ENCODE measurements around the gene GPANK1. TPM values are rescaled to one million over a fixed set of nuclear protein-coding genes. Genes with fewer than 3 reads are reported as not detected.

The GPANK1 gene
- total RNA-seq, 1 donor from 2014 or later = 31.4 TPM

DNA sequence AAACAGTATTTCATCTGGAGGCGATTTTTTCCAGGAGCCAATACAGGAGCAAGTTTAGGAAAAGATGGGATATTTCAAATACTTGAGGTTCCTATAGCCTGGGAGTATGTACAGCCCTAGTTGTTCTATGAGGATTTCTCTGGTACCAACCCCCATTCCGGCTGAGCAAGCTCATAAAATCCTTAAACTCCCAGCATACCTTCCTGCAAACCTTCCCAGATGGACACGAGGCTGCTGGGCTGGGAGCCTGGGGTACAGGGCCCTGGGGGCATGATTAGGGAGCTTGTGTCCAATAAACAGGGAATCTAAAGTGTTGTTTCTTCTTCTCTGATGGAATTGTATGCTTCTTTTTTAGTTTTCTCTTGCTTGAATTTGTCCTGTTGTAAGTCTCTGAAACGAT, 42.8 kb downstream of the GPANK1 start:
- intact Hi-C loops (cut with micrococcal nuclease) = loop anchor here (2.0 kb wide), 1 partner anchor 205 kb away; the partner anchor contains the start of gene HSPA1B

DNA sequence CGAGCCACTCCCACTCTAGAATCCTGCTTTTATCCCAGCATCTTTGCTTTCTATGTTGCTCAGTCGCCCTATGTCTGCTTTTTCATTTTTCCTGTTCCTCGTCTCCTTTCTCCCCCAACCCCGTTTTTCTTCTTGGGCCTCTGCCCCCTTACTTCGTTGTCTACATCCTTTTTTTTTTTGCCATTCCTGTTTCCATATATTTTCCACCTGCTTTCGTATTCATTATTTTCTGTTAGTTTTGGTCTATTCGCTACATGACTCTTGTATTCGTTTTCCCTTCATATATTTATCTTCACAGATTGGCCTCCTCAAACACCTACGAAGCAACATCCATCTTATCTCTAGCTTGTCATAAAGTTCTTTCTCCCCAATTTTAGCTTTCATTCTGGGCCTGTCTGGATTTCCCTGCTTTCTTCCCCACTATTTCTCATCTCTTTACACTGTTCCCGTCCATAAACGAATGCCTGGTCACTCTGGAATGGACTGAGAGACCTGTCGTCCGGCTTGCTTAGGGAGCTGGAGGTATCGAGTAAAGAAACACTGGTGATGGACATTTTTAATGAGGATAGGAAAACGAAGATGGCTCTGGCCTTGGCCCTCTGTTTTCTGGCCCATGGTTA, 43.4 kb downstream of the GPANK1 start:
- intact Hi-C loops (cut with micrococcal nuclease) = loop anchor here (2.0 kb wide), 1 partner anchor 205 kb away; the partner anchor contains the start of gene HSPA1B

DNA sequence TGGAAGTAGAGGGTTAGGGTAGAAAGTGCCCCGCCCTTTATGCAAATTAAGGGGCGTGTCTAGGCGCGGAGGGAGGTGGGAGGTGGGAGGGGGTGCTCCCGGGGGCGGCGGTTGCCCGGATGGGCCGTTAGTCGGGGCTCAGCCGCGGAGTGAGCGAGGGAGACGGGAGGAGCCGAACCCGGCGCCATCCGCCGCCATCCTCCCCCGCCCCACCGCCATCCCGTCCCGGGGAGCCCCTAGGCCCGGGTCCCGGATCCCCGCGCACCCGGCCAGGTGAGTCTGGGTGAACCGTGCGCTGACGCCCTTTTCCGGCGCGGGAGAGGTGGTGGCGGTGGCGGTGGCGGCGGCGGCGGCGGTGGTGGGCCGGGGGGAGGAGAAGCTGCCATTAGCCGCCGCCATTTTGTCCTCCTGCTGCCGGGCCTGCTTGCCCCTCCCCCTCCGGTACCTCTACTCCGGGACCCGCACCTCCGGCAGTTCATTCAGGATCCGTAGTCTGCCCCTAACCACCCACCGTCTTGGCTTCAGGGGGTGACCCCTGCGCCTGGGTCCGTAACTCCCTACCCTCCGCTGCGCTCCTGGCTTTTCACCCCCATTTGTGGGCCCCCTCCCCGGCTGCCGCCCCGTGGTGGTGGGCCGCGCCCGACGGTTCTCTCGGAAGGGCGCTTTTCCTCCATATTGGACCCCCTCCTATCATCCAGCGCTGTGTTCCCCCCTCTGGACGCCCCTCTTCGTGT, 44.0 kb downstream of the GPANK1 start, which contains the start of gene PRRC2A:
Gene PRRC2A, plus strand, starts transcription at position 130 of the 734 bp plus-strand sequence. CDS start 2,075 bp downstream, outside the sequence.
- intact Hi-C loops (cut with micrococcal nuclease) = loop anchor here (1.0 to 2.0 kb wide), 7 partner anchors 32 to 242 kb away; partner anchors contain the start of genes BAG6, HSPA1B, NEU1 and NFKBIL1

DNA sequence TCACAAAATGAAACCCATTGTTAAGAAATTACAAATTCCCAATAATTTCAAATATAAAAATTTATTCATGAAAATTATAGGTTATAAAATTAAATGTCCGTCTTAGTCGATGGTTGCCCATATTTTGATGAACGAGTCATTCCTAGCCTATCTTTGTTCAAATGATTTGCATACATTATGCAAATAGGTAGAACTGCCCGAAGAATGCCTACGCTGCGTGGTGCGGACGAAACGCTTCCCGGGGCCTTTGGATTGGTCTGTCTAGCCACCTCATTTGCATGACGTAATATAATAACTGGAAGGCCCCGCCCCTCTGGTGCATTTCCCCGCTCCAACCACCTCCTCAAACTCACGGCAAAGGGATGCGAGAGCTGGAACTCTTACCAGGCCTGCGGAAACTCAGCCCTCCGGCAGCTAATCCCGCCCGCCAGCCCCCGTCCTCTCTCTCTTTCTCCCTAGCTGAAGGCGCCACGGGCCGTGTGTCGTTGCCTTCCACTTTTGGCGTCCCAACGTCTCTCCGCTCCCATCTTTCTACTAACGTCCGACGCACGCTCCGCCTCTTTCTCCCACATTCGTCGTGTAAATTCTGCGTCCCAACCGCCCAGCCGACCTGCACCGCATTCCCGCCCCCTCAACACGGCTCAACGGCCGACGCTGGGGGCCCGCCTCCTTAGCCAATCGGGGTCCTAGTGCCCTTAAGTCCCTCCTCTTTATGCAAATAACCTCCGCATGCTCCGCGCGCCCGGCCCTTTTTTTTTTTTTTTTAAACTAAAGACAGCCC, 44.8 kb downstream of the GPANK1 start:
- intact Hi-C loops (cut with micrococcal nuclease) = loop anchor here (1.0 to 2.0 kb wide), 7 partner anchors 32 to 242 kb away; partner anchors contain the start of genes BAG6, HSPA1B, NEU1 and NFKBIL1

DNA sequence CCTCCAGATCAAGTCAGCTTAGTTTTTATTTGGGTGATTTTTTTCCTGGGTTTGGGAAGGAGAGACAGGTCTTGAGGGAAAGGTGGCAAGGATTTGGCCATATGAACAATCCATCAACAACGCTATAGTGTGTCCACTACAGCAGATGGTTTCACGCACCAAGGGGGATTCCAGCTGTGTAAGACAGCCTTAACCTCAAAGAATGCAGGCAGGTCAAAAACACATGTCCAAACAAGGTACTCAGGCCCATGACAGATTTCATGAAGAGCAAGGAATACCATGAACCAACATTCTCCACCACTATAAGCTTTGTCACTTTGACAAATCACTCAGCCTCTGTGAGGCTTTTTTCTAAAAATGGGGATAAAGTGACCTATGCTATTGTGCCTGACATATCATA, 47.8 kb downstream of the GPANK1 start:
- intact Hi-C loops (cut with micrococcal nuclease) = no loop called here

DNA sequence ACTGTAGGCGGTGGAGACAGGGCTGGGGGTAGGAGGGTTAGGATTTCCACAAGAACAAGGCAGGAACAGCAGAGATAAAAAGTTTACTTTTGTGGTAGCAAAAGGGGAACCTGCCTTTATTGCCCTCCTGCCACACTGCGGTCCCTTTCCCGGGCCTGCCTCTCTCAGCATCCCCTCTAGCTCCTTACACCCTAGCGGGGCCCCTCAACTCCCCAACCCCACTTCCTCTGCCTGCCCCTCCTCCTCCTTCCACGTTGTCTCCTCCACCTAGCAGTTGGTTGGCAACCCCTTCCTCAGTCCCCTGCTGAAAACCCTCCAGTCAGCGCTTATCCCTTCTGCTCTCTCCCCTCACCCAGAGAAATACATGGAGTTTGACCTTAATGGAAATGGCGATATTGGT, 49.0 kb downstream of the GPANK1 start:
- intact Hi-C loops (cut with micrococcal nuclease) = no loop called here

DNA sequence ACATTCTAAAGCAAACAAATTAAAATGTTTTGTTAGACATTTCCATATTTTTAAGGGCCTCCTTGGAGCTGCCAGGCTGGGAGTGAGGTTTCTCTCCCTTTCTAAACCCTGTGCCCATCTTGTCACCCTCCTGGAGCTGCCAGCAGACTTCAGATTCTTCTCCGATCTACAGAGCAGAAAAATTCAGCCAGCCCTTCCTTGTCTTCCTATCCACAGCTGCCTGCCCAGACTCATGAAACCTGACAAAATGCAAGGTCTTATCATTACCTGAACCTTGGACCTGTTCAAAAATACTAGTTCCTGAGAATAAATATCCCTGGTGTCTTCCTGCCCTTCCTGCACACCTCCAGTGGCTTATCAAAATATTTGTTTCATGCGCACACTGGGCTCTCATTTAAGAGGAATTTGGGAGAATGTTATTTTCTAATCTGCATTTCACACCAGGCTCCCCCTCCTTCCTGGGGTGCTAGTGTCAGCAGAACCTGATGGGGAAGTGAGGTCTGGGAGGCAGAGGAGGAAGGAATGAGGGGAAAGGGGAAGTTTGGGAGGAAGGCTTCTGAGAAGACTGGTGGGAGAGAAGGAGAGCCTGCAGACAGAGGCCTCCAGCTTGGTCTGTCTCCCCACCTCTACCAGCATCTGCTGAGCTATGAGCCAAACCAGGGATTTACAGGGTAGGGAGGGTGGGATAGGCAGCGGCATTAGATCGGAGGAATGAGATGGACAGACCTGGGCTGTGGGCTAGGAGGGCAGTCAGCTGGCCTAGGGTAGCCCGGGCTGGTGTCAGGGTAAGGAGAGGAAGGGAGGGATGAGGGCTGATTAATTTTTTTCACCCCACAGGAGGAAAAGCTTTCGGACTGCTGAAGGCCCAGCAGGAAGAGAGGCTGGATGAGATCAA, 49.9 kb downstream of the GPANK1 start, which contains the start of gene AIF1:
Gene AIF1, plus strand, starts transcription at position 551 of the 895 bp plus-strand sequence. Its CDS starts 96 bp downstream, at position 647.
- intact Hi-C loops (cut with micrococcal nuclease) = no loop called here

DNA sequence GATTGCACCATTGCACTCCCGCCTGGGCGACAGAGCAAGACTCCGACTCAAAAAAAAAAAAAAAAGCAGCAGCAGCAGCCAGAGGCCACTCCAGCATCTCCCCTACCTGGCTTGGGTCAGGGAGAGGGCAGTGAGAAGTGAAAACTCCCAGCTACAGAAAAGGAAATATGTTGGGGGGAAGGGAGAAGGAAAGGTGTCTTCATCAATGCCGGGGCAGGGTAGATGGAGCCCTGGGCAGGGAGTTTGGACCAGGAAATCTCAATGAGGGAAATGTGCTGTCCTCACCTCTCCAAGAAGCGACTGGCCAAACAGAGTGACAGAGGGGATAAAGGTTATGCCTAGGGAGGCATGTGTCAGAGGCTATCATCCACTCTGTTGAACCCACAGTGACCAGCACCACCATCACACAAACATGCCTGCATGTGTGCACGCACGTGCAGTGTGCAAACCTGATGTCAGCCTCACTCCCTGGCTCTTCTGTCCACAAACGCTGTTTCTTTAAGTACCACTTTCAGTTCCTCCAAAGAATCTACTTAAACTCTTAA, 50.6 kb downstream of the GPANK1 start:
- intact Hi-C loops (cut with micrococcal nuclease) = no loop called here

Other genes starting within 250 kb of the GPANK1 start
- gene MICB, start 166.9 kb downstream of the GPANK1 start, total RNA-seq = 51.2 and 54.9 TPM in 2 replicates
- gene MCCD1, start 136.0 kb downstream of the GPANK1 start, total RNA-seq = not detected in 2 replicates
- gene DDX39B, start 123.0 kb downstream of the GPANK1 start, total RNA-seq = 431 and 439 TPM in 2 replicates
- gene ATP6V1G2, start 118.4 kb downstream of the GPANK1 start, total RNA-seq = 1.3 and 1.7 TPM in 2 replicates
- gene NFKBIL1, start 117.4 kb downstream of the GPANK1 start, total RNA-seq = 14.3 and 16.3 TPM in 2 replicates
- gene LTA, start 92.7 kb downstream of the GPANK1 start, total RNA-seq = 29.4 and 30.0 TPM in 2 replicates
- gene TNF, start 89.4 kb downstream of the GPANK1 start, total RNA-seq = 45.3 and 45.8 TPM in 2 replicates
- 767 and 782 TPM in 2 replicates for gene LTB, start 82.6 kb downstream of the GPANK1 start, total RNA-seq
- gene LST1, start 78.7 kb downstream of the GPANK1 start, total RNA-seq = 29.8 and 33.1 TPM in 2 replicates
- gene NCR3, start 72.0 kb downstream of the GPANK1 start, total RNA-seq = 72.4 and 75.5 TPM in 2 replicates
- gene AIF1, start 49.8 kb downstream of the GPANK1 start, total RNA-seq = 67.9 and 70.2 TPM in 2 replicates
- 236 and 240 TPM in 2 replicates for gene PRRC2A, start 44.3 kb downstream of the GPANK1 start, total RNA-seq
- gene BAG6, start 12.3 kb downstream of the GPANK1 start, total RNA-seq = 266 and 270 TPM in 2 replicates
- 3.0 TPM in 2 replicates for gene APOM, start 9.1 kb downstream of the GPANK1 start, total RNA-seq
- gene C6orf47, start 4.2 kb downstream of the GPANK1 start, total RNA-seq = 20.8 and 21.6 TPM in 2 replicates
- gene CSNK2B, start 1.1 kb upstream of the GPANK1 start, total RNA-seq = 220 and 229 TPM in 2 replicates
- 27.9 and 32.1 TPM in 2 replicates for gene LY6G5B, start 5.0 kb upstream of the GPANK1 start, total RNA-seq
- 4.2 and 5.4 TPM in 2 replicates for gene LY6G5C, start 16.1 kb upstream of the GPANK1 start, total RNA-seq
- gene ABHD16A, start 38.3 kb upstream of the GPANK1 start, total RNA-seq = 53.8 and 54.9 TPM in 2 replicates
- 0.34 TPM in 1 of 2 replicates, not detected in the other for gene LY6G6F, start 41.9 kb upstream of the GPANK1 start, total RNA-seq
- gene LY6G6D, start 50.4 kb upstream of the GPANK1 start, total RNA-seq = not detected in 2 replicates
- gene LY6G6C, start 56.7 kb upstream of the GPANK1 start, total RNA-seq = 0.25 TPM in 1 of 2 replicates, not detected in the other
- gene MPIG6B, start 58.4 kb upstream of the GPANK1 start, total RNA-seq = not detected in 2 replicates
- 12.2 and 15.5 TPM in 2 replicates for gene DDAH2, start 64.3 kb upstream of the GPANK1 start, total RNA-seq
- 590 and 596 TPM in 2 replicates for gene CLIC1, start 71.5 kb upstream of the GPANK1 start, total RNA-seq
- gene MSH5, start 75.0 kb upstream of the GPANK1 start, total RNA-seq = 75.2 and 76.5 TPM in 2 replicates
- gene SAPCD1, start 97.7 kb upstream of the GPANK1 start, total RNA-seq = 16.6 and 20.2 TPM in 2 replicates
- 4.6 and 4.9 TPM in 2 replicates for gene VWA7, start 112.3 kb upstream of the GPANK1 start, total RNA-seq
- 124 TPM in 2 replicates for gene VARS1, start 130.8 kb upstream of the GPANK1 start, total RNA-seq
- gene LSM2, start 142.0 kb upstream of the GPANK1 start, total RNA-seq = 101 and 104 TPM in 2 replicates
- 2.6 and 2.8 TPM in 2 replicates for gene HSPA1L, start 150.3 kb upstream of the GPANK1 start, total RNA-seq
- 117 and 120 TPM in 2 replicates for gene HSPA1A, start 150.5 kb upstream of the GPANK1 start, total RNA-seq
- 83.9 and 85.5 TPM in 2 replicates for gene HSPA1B, start 162.7 kb upstream of the GPANK1 start, total RNA-seq
- 14.6 and 15.4 TPM in 2 replicates for gene NEU1, start 197.8 kb upstream of the GPANK1 start, total RNA-seq
- gene SLC44A4, start 214.0 kb upstream of the GPANK1 start, total RNA-seq = not detected in 2 replicates
- gene EHMT2, start 232.7 kb upstream of the GPANK1 start, total RNA-seq = 70.9 and 73.1 TPM in 2 replicates
- 2.8 TPM in 2 replicates for gene ZBTB12, start 237.1 kb upstream of the GPANK1 start, total RNA-seq